GM21367 (cell line): ENCODE measurements around the gene EBNA1BP2.
"Not testable (repeated sequence)": the region's sequence is repeated elsewhere in the genome, so short reads cannot be mapped to it uniquely, and the experiment has no call there.

ENCODE experiments used
- ATAC-seq: cut with Tn5 transposase; IDR thresholded peaks from one replicate; pipeline ENCODE4 v1.9.1; 2021; ENCODE audit not compliant: unreplicated experiment

EBNA1BP2 gene

DNA sequence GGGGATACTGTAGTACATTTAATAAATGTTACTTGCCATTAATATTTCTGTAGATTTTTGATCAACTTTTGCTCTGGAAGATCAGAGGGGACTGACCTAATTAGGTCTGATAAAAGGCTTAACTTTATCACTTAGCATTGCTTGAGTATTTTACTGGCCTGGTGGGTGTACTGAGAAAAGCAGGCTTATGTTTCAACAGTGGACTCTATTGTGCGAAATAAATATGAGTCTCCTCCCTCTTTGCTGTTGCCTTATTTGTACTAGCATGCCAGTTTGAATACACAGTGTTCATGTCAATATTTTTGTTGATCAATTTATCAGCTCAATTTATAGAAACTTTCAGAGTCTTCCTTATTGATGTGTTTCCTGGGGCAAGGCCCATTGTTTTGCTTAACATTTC lies 49.1 kb downstream of the EBNA1BP2 start:
- no peak for ATAC-seq

- no peak for ATAC-seq
These were observed 50.7 kb downstream of the EBNA1BP2 start for GRCh38 chr1:43121256-43121900.

- ATAC-seq = not testable (repeated sequence)
These were observed 52.0 kb downstream of the EBNA1BP2 start for GRCh38 chr1:43119928-43120586.
